ENCODE results near the gene SLC19A2. TPM values are rescaled to one million over a fixed set of nuclear protein-coding genes. Genes with fewer than 3 reads are reported as not detected.

SLC19A2 gene
- total and polyA plus RNA-seq, 2 of the 13 experiments (the other 11 are each of a cell fraction or from before 2014, with no cell fraction given) = 30.4 to 56.0 TPM

DNA sequence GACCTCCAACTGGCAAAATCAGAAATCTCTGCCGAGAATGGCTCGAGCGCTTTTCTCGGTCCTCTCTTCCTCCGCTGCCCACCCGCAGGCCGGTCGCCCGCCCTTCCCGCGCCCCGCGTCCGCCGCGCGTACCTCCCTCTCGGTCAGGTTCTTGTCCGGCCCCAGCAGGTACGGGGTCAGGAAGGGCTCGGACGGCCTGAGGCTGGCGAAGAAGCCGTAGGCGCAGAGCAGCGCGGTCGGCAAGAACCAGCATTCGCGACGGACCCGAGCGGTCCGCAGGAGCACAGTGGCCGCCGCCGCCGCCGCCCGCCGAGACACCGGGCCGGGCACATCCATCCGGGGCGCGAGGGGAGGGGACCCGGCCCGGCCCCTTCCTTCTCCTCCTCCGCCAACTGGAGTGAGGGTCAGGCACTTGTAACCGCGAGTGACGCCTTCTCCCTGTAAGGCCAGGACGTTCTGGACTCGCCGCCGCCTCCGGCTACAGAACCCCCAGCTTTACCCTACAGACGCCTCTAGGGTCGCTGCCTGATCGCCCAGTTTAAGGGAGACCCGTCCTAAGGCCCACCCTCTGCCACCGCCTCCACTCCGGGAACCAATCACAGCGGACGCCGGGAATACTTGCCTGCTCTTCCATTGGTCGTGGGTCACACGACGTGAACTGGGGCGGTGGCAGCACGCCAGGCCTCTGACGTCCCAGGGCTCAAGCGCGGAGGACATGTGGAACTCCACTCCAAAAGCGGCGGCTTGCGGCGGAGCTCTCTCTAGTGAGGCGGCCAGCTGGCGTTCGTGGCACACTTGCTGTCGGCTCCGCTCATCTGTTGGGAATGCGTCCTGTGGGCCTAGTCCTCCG is at the start of gene SLC19A2 (continued):
- TF ChIP-seq NR2F6 (IDR thresholded peaks at IDR 0.05) = peak; percentile 34
- no peak; the same call in 1 of the 2 replicates for TF ChIP-seq NR2F6 (CRISPR knock-in tag; IDR thresholded peaks at IDR 0.05)
- 0 out of 2 replicates have a peak, but pooled peaks have one; percentile 64 for TF ChIP-seq ZNF20 (CRISPR knock-in tag; IDR thresholded peaks at IDR 0.05)
- TF ChIP-seq MEF2D (CRISPR knock-in tag; IDR thresholded peaks at IDR 0.05) = peak; percentile 77
- 0 out of 2 replicates have a peak, but pooled peaks have one; percentile 28 for TF ChIP-seq TBX3 (IDR thresholded peaks at IDR 0.05; ENCODE audit: borderline replicate concordance)
- no peak for TF ChIP-seq BORCS8-MEF2B (CRISPR knock-in tag; IDR thresholded peaks at IDR 0.05)
- TF ChIP-seq, protein P1, sequence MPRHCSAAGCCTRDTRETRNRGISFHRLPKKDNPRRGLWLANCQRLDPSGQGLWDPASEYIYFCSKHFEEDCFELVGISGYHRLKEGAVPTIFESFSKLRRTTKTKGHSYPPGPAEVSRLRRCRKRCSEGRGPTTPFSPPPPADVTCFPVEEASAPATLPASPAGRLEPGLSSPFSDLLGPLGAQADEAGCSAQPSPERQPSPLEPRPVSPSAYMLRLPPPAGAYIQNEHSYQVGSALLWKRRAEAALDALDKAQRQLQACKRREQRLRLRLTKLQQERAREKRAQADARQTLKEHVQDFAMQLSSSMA (CRISPR knock-in tag; IDR thresholded peaks at IDR 0.05) = peak; percentile 32; the same call in 1 of the 2 replicates
- peak; percentile 62 for TF ChIP-seq RBM39 (IDR thresholded peaks at IDR 0.05; ENCODE audit: low read depth, low read length, poor library complexity, severe bottlenecking)
- TF ChIP-seq ZNF367 (CRISPR knock-in tag; IDR thresholded peaks at IDR 0.05; ENCODE audit: borderline replicate concordance) = peak; percentile 70; the same call in 1 of the 2 replicates
- TF ChIP-seq KLF16 (CRISPR knock-in tag; IDR thresholded peaks at IDR 0.05) = peak in 1 of 2 experiments; percentile 76; a peak in 1 of 4 replicates
- peak; percentile 75; the same call in 1 of the 2 replicates for TF ChIP-seq HBP1 (CRISPR knock-in tag; IDR thresholded peaks at IDR 0.05; ENCODE audit: low read depth)
- no peak for TF ChIP-seq NKX3-1 (CRISPR knock-in tag; IDR thresholded peaks at IDR 0.05)
- peak; percentile 51; the same call in 1 of the 2 replicates for TF ChIP-seq ELF3 (CRISPR knock-in tag; IDR thresholded peaks at IDR 0.05)
- TF ChIP-seq PRMT3 (CRISPR knock-in tag; IDR thresholded peaks at IDR 0.05; ENCODE audit: borderline replicate concordance, low read depth) = no peak
- TF ChIP-seq PRDM10 (CRISPR knock-in tag; IDR thresholded peaks at IDR 0.05; ENCODE audit: low read depth) = peak; percentile 78; the same call in 1 of the 2 replicates
- peak; percentile 75; the same call in 1 of the 2 replicates for TF ChIP-seq GTF2F1 (IDR thresholded peaks at IDR 0.05; ENCODE audit: low read length)
- TF ChIP-seq ZNF275 (CRISPR knock-in tag; IDR thresholded peaks at IDR 0.05; ENCODE audit: borderline replicate concordance) = peak; percentile 44; the same call in 1 of the 2 replicates
- peak; percentile 48 for TF ChIP-seq HNF4A (CRISPR knock-in tag; IDR thresholded peaks at IDR 0.05)
- no peak for TF ChIP-seq RORA (CRISPR knock-in tag; IDR thresholded peaks at IDR 0.05)
- TF ChIP-seq POLR2A (IDR thresholded peaks at IDR 0.05; ENCODE audit: insufficient read depth in 1 of 2, low read depth in 2 of 2, low read length in 2 of 2) = peak; percentile 95 to 96

All from HepG2 (cell line).